ENCODE data around the gene AR.

AR gene, protein sequence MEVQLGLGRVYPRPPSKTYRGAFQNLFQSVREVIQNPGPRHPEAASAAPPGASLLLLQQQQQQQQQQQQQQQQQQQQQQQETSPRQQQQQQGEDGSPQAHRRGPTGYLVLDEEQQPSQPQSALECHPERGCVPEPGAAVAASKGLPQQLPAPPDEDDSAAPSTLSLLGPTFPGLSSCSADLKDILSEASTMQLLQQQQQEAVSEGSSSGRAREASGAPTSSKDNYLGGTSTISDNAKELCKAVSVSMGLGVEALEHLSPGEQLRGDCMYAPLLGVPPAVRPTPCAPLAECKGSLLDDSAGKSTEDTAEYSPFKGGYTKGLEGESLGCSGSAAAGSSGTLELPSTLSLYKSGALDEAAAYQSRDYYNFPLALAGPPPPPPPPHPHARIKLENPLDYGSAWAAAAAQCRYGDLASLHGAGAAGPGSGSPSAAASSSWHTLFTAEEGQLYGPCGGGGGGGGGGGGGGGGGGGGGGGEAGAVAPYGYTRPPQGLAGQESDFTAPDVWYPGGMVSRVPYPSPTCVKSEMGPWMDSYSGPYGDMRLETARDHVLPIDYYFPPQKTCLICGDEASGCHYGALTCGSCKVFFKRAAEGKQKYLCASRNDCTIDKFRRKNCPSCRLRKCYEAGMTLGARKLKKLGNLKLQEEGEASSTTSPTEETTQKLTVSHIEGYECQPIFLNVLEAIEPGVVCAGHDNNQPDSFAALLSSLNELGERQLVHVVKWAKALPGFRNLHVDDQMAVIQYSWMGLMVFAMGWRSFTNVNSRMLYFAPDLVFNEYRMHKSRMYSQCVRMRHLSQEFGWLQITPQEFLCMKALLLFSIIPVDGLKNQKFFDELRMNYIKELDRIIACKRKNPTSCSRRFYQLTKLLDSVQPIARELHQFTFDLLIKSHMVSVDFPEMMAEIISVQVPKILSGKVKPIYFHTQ

DNA sequence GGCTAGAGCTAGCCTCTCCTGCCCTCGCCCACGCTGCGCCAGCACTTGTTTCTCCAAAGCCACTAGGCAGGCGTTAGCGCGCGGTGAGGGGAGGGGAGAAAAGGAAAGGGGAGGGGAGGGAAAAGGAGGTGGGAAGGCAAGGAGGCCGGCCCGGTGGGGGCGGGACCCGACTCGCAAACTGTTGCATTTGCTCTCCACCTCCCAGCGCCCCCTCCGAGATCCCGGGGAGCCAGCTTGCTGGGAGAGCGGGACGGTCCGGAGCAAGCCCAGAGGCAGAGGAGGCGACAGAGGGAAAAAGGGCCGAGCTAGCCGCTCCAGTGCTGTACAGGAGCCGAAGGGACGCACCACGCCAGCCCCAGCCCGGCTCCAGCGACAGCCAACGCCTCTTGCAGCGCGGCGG is at the start of gene AR:
Gene AR, plus strand, starts transcription at position 204 of the 400 bp plus-strand sequence. CDS start 1,126 bp downstream, outside the sequence.
- DNase-seq: no peak

DNA sequence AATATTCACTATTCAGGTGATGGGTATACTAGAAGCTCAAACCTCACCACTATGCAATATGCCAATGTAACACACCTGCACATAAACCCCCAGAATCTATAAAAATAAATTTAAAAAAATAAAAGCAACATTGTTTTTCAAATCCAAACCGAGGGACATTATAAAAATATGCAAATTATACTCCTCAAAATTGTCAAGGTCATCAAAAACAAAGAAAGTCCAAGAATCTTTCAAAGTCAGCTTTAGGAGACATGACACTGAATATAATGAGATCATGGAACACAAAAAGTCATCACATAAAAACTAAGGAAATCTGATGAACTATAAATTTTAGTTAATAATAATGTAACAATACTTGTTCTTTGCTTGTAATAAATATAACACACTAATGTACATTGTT is 43.2 kb upstream of the AR start:
- DNase-seq: no peak

DNA sequence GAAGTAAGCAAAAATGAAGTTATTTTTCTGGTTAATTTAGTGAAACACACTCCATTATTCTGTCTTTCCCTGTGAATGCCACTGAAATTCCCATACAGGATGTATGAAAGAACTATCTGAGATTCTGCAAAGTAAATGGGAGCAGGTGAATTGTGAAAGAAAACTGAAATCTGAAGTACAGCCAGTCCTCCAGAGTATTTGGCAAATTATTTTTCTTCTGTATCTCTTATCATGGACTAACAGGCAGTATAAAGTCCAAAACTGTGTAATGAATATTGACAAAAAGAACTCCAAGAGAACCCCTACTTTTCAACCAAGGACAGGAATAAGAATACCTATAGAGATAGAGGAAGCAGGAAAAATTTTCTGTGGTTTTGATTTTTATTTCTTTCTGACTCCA is 40.8 kb upstream of the AR start:
- DNase-seq: no peak

DNA sequence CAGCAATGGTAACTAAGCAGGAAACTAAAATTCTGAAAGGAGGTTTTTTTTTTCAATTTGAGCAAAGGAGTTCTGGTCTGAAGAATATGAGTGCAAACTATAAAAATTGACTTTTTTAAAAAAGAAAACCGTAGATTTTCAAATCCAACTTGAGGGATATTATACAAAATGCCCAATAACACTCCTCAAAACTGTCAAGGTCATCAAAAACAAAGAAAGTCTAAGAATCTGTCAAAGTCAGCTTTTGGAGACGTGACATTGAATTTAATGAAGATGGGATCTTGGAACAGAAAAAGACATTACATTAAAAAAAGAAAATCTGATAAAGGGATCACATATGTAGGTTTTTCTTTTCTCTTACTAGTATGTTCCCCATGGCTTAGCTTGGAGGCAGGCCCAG is 40.4 kb upstream of the AR start:
- DNase-seq: no peak

DNA sequence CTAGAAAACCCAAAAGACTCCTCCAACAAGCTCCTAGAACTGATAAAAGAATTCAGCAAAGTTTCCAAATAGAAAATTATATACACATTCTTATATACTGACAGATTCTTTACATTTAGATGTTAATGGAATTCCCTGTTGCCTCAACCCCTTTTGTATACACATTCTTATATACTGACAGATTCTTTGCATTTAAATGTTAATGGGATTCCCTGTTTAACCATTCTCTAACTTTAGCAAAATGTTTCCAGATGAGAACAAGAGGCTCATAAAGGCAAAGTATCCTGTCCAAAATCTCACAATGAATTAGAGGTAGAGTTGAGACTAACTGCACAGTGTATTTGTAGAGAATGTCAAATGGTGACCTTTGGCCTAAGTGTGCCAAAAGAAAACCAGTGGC is 23.1 kb upstream of the AR start:
- DNase-seq: no peak

DNA sequence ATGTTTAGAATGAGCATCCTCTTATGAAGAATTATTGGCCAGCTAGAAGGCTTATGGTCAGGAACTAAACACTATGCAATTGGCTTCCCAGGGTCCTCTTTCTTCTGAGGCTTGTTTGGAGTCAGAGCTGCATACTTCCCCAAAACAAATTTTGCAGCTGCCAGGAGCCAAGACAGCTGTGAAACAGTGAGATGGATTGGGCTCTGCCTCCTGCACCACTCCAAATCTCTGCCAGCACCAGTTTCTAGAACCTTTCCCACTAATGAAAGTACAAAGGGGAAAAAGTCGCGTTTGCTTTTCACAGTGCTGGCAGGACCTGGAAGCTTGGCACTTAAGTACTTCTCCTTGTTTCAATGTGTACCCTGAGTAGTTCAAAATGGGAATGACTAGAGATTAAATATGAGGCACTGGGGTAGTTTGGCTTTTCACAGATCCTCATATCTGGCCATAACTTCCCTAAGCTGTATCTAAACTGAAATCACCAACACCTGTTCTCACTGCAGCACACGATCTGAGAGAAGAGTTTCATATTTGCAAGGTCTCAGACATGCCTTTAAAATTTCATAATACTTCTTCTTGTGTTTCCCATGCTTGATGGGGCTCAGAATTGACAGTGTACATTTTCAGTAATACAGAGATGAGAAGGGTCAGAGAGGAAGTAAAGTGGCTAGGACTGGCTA is 20.7 kb upstream of the AR start:
- no peak for DNase-seq

DNA sequence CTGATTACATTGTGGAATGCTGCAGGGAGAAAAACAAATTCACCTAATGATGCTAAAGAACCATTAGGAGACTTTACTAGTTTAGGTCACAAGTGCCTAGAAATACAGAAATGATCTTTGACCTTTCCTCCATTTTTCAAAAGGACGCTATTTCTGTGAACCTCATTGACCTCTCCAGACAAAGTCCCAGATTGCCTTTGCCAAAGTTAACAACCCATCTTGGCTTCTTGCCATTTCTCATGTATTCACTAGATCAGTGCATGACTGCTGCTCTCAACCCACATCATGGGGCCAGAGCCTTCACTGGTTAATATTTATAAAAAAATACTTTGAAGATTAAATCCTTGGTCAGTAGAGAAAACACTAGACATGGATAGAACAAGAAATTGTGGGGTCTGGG is 19.9 kb upstream of the AR start:
- no peak for DNase-seq

DNA sequence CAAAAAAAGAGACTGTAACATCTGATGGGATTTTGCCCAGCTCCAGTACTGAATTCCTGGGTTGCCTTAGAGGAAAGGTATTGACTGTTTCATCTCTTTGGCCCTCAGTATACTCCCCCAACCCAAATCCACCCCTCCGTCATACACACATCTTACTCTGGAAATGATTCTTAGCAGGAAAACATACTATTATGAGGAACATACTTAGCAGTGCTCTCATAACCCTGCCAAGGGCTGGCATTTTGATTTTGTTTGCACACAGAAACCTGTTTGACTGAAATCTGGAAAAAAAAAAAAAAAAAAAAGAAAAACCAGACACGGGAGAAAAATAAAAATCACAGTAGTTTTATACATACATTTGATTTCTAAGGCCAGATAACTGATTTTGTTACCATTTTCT is 19.4 kb upstream of the AR start:
- no peak for DNase-seq

DNA sequence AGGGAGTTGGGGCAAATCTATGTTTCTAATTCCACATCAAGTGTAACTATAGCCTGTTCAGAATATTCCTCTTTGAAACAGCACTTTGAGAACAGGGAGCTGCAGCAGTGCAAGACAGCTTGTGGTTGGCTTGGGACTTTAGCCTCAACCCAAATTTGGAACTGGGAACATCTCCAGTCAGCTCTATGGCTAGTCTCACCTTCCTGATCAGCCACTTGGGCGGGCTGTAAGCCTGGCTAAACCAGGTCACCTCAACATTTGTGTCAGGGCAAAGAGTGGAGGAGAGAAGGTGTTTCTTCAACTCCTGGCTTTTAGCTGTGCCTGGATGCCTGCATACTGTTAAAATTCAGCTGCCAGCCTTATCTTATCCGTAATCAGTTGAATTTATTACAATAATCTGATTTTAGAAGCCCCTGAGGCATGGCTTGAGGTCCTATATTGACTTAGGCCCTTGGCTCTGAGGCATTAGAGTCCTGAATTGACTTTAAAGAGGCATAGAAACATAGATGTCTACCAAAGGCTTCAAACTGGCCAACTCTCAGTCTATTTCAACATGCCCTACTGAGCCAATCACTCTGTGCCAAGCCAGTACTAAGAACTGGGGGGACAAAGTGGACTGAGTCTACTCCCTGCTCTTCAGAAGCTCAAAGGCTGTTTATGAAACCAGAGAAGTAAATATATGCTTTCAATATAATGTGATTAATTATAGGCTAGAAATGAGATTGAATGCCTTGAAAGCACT is 18.7 kb upstream of the AR start:
- DNase-seq: no peak

DNA sequence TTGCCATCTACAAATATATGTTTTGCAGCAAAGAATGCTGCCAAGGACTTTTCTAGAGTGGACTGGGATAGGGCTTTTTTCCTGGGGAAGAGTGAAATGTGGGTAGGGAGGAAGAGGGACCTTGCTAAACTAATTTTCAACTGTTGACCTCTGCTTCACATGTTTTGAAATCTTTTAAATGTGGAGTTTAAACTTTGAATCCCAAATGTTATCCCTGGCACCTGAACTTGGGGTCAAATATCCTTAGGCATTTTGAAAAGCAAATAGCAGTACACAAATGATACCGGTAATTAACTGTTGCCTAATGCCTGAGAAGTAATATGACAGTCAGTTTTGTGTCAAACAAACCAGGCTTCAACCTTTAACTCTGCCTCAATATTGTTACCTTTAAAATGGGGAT is 7.3 kb upstream of the AR start:
- no peak for DNase-seq

DNA sequence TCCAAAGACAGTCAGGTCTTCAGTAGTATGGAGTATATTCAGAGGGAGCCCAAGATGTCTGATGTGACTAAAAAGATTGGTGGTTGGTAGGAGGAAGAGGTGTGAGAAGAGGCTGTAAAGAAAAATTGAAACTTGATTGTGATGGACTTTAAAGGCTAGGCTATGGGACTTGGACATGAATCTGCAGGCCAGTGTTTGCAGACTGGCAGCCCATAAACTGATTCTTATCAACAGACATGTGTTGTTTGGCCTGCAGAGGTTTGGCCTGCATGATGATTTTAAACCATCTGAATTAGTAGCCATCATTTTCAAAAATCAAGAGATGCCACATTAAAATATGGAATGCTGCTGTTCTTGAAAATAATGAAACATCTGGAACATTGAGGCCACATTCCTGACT is 5.4 kb upstream of the AR start:
- no peak for DNase-seq

DNA sequence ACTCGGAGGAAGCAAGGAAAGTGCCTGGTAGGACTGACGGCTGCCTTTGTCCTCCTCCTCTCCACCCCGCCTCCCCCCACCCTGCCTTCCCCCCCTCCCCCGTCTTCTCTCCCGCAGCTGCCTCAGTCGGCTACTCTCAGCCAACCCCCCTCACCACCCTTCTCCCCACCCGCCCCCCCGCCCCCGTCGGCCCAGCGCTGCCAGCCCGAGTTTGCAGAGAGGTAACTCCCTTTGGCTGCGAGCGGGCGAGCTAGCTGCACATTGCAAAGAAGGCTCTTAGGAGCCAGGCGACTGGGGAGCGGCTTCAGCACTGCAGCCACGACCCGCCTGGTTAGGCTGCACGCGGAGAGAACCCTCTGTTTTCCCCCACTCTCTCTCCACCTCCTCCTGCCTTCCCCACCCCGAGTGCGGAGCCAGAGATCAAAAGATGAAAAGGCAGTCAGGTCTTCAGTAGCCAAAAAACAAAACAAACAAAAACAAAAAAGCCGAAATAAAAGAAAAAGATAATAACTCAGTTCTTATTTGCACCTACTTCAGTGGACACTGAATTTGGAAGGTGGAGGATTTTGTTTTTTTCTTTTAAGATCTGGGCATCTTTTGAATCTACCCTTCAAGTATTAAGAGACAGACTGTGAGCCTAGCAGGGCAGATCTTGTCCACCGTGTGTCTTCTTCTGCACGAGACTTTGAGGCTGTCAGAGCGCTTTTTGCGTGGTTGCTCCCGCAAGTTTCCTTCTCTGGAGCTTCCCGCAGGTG is 637 bp downstream of the AR start:
- no peak for DNase-seq

DNA sequence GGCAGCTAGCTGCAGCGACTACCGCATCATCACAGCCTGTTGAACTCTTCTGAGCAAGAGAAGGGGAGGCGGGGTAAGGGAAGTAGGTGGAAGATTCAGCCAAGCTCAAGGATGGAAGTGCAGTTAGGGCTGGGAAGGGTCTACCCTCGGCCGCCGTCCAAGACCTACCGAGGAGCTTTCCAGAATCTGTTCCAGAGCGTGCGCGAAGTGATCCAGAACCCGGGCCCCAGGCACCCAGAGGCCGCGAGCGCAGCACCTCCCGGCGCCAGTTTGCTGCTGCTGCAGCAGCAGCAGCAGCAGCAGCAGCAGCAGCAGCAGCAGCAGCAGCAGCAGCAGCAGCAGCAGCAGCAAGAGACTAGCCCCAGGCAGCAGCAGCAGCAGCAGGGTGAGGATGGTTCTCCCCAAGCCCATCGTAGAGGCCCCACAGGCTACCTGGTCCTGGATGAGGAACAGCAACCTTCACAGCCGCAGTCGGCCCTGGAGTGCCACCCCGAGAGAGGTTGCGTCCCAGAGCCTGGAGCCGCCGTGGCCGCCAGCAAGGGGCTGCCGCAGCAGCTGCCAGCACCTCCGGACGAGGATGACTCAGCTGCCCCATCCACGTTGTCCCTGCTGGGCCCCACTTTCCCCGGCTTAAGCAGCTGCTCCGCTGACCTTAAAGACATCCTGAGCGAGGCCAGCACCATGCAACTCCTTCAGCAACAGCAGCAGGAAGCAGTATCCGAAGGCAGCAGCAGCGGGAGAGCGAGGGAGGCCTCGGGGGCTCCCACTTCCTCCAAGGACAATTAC is 1.4 kb downstream of the AR start:
- DNase-seq: no peak

DNA sequence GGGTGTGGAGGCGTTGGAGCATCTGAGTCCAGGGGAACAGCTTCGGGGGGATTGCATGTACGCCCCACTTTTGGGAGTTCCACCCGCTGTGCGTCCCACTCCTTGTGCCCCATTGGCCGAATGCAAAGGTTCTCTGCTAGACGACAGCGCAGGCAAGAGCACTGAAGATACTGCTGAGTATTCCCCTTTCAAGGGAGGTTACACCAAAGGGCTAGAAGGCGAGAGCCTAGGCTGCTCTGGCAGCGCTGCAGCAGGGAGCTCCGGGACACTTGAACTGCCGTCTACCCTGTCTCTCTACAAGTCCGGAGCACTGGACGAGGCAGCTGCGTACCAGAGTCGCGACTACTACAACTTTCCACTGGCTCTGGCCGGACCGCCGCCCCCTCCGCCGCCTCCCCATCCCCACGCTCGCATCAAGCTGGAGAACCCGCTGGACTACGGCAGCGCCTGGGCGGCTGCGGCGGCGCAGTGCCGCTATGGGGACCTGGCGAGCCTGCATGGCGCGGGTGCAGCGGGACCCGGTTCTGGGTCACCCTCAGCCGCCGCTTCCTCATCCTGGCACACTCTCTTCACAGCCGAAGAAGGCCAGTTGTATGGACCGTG is 2.2 kb downstream of the AR start:
- DNase-seq: no peak

DNA sequence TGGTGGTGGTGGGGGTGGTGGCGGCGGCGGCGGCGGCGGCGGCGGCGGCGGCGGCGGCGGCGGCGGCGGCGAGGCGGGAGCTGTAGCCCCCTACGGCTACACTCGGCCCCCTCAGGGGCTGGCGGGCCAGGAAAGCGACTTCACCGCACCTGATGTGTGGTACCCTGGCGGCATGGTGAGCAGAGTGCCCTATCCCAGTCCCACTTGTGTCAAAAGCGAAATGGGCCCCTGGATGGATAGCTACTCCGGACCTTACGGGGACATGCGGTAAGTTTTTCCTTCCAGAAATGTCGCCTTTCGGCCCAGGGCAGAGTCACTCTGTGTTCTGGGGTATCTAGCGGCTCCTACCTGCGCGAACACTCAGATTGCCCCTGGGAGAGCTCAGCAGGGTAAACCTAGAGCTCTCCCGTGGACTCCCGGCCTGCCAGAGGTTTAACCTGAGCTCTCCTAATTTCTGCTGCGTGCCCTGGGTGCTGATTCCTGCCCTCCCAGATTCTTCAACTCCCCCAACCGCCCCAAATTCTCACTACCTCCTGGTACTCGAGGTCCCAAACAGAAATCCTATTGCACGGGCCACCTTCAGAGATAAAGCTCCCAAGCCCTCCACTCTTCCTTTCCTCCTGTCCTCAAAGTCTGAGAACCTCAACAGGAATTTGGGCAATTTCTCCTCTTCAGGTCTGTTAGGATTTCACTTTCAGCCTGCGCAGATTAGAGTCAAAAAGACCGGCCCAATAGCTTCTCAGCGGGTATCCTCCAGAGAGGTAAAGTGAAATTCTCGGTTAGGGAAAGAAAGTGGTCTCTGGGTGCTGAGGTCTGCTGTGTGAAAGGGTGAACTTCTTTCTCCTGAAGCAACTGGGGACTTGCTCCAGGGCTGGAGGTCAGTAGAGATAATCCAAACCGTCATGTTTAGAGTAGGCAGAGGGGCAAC is 2.9 kb downstream of the AR start:
- no peak for DNase-seq

DNA sequence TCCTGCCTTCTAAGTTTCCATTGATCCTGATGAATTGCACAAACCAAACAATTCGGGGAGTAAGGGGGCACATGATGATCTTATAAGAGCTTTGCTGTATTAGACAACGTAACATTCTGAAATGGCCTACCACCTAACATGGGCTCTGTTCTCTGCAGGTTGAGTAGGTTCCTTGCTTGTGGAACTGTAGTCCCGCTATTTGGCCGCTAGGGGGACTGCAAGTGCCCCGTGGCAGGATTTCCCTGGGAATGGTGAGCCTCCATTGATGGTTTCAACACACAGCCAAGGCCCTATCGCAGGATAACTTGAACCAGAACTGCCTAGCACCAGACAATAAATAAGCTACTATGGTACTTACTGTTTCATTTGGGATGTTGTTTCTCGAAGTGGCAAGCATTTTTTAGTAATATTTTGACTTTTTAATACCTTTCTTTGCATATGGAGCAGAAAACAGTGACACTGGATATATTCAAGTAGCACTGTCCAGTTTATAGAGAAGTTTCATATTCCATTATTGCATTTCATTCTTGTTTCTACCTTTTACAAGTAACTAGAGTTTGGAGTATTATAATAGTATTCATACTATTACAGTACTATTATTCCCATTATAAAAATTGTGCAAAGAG is 11.9 kb downstream of the AR start:
- no peak for DNase-seq

DNA sequence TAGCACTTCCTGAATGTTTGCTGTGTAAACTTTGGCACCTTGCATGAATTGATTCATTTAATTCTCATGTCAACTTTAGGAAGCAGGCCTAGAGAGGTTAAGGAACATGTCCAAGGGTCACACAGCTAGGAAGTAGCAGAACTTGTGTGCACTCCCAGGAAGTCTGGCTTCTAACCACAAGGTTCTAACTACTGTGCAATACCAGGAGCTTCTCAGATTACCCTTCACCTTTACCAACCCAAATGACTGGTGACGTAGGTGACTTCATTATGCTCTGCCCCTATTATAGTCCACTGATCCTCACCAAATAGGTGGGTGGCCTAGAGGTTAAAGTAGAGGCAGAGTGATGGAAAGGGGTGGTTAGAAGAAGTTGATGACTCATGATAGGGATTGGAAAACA is 14.4 kb downstream of the AR start:
- no peak for DNase-seq

DNA sequence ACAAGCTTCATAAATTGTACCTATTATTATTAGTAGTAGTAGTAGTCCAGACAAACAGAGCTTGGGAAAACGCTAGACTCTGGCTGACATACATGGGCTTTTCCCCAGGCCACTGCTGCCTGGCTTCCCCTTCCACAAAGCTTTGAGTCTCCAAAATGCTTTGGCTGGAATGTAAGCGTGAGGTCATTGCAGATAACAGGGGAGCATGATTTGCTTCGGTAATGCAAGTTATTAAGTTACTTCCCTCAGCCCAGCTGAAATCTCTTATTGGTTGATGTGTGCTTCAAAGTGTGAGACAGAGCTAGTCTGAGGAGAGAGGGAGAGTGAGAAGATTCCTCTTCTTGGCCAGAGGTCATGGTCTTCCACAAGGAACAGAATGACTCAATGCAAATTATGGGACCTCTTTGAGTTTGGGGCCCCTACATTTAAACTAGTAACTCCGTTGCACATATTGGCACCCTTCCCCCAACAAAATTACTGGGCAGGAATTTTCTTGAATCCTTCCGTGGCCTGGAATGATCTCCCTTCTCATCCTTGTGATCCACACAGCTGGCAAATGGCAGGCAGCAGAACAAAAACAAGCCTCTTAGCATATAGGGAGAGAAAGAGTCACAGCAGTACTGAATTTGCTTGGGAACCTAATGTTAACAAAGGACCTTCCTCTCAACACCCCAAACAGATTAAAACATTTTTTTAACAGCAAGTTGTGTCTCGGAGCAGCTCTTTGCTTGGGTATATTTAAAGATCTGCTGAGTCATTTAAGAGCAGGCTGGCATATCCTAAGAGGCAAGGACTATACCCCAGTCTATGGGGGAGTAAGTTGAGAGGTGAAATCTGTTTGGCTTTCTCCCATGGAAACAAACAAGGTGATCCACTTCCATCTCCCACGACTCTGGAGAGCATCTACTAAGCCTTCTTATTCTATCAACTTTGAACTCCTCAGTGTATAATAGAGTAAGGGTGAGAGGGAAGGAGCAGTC is 19.9 kb downstream of the AR start:
- DNase-seq: no peak

All from stimulated activated CD8-positive, alpha-beta memory T cell treated with anti-CD3 and anti-CD28 coated beads, Interleukin-4, amount 100 ng/mL, for 48 hours (primary cell).